Spleen (tissue), 11 donors: Measurements from ENCODE around the gene RBM20. TPM values are rescaled to one million over a fixed set of nuclear protein-coding genes. Genes with fewer than 3 reads are reported as not detected.
"Not testable (repeated sequence)": the region's sequence is repeated elsewhere in the genome, so short reads cannot be mapped to it uniquely, and the experiment has no call there.

Experiments
- DNase-seq: peaks from one replicate; pipeline ENCODE4 v3.0.0-alpha.2; 2020
- H3K27ac ChIP-seq, 8 donors: fragments of 200-600 bp; sonication (generic) in 7 of 8; 1 replicate in 4 of 8; 2 replicates in 4 of 8; pipeline versions ENCODE4 v1.5.0 to v1.8.0; 2016 to 2021; ENCODE audit warnings: inconsistent platforms in 4 of 8, mild to moderate bottlenecking in 4 of 8, moderate library complexity in 1 of 8
- H3K27me3 ChIP-seq, 7 donors: fragments of 200-600 bp; sonication (generic) in 6 of 7; replicated peaks in 1 of 7; 1 replicate in 4 of 7; 2 replicates in 3 of 7; pipeline versions ENCODE4 v1.5.0 to v1.8.0; 2016 to 2021; ENCODE audit warnings: inconsistent platforms in 3 of 7, mild to moderate bottlenecking in 1 of 7
- H3K36me3 ChIP-seq, 6 donors: fragments of 200-600 bp; sonication (generic) in 5 of 6; 1 replicate in 4 of 6; 2 replicates in 2 of 6; pipeline versions ENCODE4 v1.5.0 to v1.8.0; 2016 to 2021; ENCODE audit warnings: inconsistent platforms in 2 of 6
- H3K4me1 ChIP-seq, 6 donors: fragments of 200-600 bp; sonication (generic) in 5 of 6; 1 replicate in 3 of 6; 2 replicates in 3 of 6; pipeline versions ENCODE4 v1.5.0 to v1.8.0; 2016 to 2021; ENCODE audit warnings: inconsistent platforms in 3 of 6
- H3K4me3 ChIP-seq, 8 donors: fragments of 200-600 bp; sonication (generic) in 7 of 8; 1 replicate in 4 of 8; 2 replicates in 4 of 8; pipeline versions ENCODE4 v1.5.0 to v1.8.0; 2016 to 2021; ENCODE audit warnings: inconsistent platforms in 4 of 8, mild to moderate bottlenecking in 4 of 8, moderate library complexity in 2 of 8
- H3K9me3 ChIP-seq, 8 donors: fragments of 200-600 bp; sonication (generic) in 7 of 8; 1 replicate in 4 of 8; 2 replicates in 4 of 8; pipeline versions ENCODE4 v1.5.0 to v1.8.0; 2016 to 2021; ENCODE audit warnings: inconsistent platforms in 4 of 8
- CTCF ChIP-seq, 11 experiments: fragments of 200-600 bp in 7 of 11; fragments of 450-650 bp in 4 of 11; sonication (generic) in 4 of 11; IDR thresholded peaks in 8 of 11; conservative IDR thresholded peaks in 3 of 11; 1 replicate in 7 of 11; 2 replicates in 4 of 11; pipeline versions ENCODE4 v1.4.0 to v1.8.0; 2016 to 2021; ENCODE audit warnings: antibody characterized with exemption in 11 of 11, inconsistent platforms in 4 of 11, mild to moderate bottlenecking in 1 of 11
- POLR2A ChIP-seq, 3 donors: fragments of 450-650 bp; IDR thresholded peaks; one replicate each; pipeline ENCODE4 v1.5.1; 2017; ENCODE audit warnings: antibody characterized with exemption in 3 of 3, mild to moderate bottlenecking in 1 of 3
- POLR2AphosphoS5 ChIP-seq, 3 donors: sonication (generic); formaldehyde crosslinking; IDR thresholded peaks; one replicate each; pipeline ENCODE4 v1.5.1; 2017; ENCODE audit warnings: antibody characterized with exemption in 3 of 3
- WGBS, 5 donors: extraction: QIAGEN DNeasy Blood & Tissue Kit in 3 of 5; methylation state at CpG; one replicate each; pipeline versions ENCODE4 v1.1.5 to v1.1.7; 2013 to 2018; 5-methylcytosine and 5-hydroxymethylcytosine counted together
- intact Hi-C: fragments of 100-400 bp; cut with DNase I; formaldehyde crosslinking; loops from one replicate; pipeline ENCODE4 v1.15.0; 2023; ENCODE audit warnings: low total_unique reads
- polyA plus RNA-seq, 3 donors: library from polyadenylated mRNA; stranded (reverse); fragments of 200-250 nt; gene quantifications; one replicate each; pipeline ENCODE4 v1.2.1, GENCODE V29; 2013
- total RNA-seq, 7 donors: library from RNA; depleted of rRNA in 3 of 7; stranded (reverse); fragments of >200 nt in 3 of 7; fragmentation: NEBNext Ultra II Directional in 4 of 7; extraction: Animal tissue kit (Norgen Biotek cat#: 25700) in 4 of 7; gene quantifications; one replicate each; pipeline versions ENCODE4 v1.1.0 to v1.2.1, GENCODE V29; 2016 to 2021
- donor health status: healthy with polysubstance abuse.
- donor health status: DM: no; HTN: no; CAD: no; lungs with moderate emphysema.
- donor health status: DM: no; HTN: no; CAD: no.
- donor health status: Bipolar disorder and iron deficiency.
- donor health status: healthy.
- donor health status: DM: no; HTN: no; CAD: no.
- donor health status: DM: yes; HTN: yes; CAD: no.

Gene RBM20
- total and polyA plus RNA-seq, 10 donors: 0.04 to 0.72 (median 0.29) TPM; not detected in 1

GRCh38 chr10:110865809-110866482, 221.8 kb downstream of the RBM20 start:
- no peaks in the 10 kb centered on the region for H3K9me3 ChIP-seq
- peak overlapping the region; percentile 82 to 100 (median 99) for H3K27ac ChIP-seq
- no peaks in the 10 kb centered on the region for H3K27me3 ChIP-seq
- TF ChIP-seq POLR2A (IDR thresholded peaks at IDR 0.05): no peak
- no peak for TF ChIP-seq CTCF (IDR thresholded peaks at IDR 0.05 in 8 of 11, conservative IDR thresholded peaks at IDR 0.05 in 3 of 11)
- no peak for TF ChIP-seq POLR2AphosphoS5 (IDR thresholded peaks at IDR 0.05)
- DNase-seq: no peak
- 21 to 47% (median 36%) methylated on average over 4 of the region's 4 CpGs for WGBS, 5 donors
- intact Hi-C loops: no loop called here
- H3K4me3 ChIP-seq: peak overlapping the region in 2 of 8 donors; percentile 0 to 56
- peaks cover 85 to 100% (median 99%) of the 10 kb centered on the region in 6 donors for H3K4me1 ChIP-seq
- H3K36me3 ChIP-seq: no peaks in the 10 kb centered on the region

- WGBS, 5 donors: 74 to 81% (median 77%) methylated on average over 8 of the region's 8 CpGs
- DNase-seq, intact Hi-C loops, H3K36me3 ChIP-seq, H3K9me3 ChIP-seq, H3K27me3 ChIP-seq: not testable (repeated sequence)
- Histone ChIP-seq H3K4me3 (peak overlapping the region in 1 of 8 donors; percentile 21), H3K4me1 (peaks cover 74 to 92% (median 91%) of the 10 kb centered on the region in 6 donors), H3K27ac (peak overlapping the region; percentile 82 to 100 (median 99))
- TF ChIP-seq POLR2AphosphoS5 (IDR thresholded peaks at IDR 0.05): peak in 1 of 3 donors; percentile 42
These were observed 223.1 kb downstream of the RBM20 start for GRCh38 chr10:110867011-110867806.

- 42 to 59% (median 45%) methylated on average over 4 of the region's 4 CpGs for WGBS, 5 donors
- peak overlapping the region in 1 of 8 donors; percentile 21 for H3K4me3 ChIP-seq
- intact Hi-C loops: no loop called here
- no peaks in the 10 kb centered on the region for H3K27me3 ChIP-seq
- H3K4me1 ChIP-seq: peaks cover 69 to 88% (median 84%) of the 10 kb centered on the region in 6 donors
- H3K36me3 ChIP-seq: no peaks in the 10 kb centered on the region
- no peaks in the 10 kb centered on the region for H3K9me3 ChIP-seq
- TF ChIP-seq CTCF (IDR thresholded peaks at IDR 0.05 in 8 of 11, conservative IDR thresholded peaks at IDR 0.05 in 3 of 11) (no peak), POLR2AphosphoS5 (IDR thresholded peaks at IDR 0.05) (no peak), POLR2A (IDR thresholded peaks at IDR 0.05) (no peak)
- no peak for DNase-seq
- peak overlapping the region; percentile 82 to 100 (median 99) for H3K27ac ChIP-seq
These were observed 223.8 kb downstream of the RBM20 start for GRCh38 chr10:110867807-110868465.

GRCh38 chr10:110868981-110869380, 224.8 kb downstream of the RBM20 start:
- intact Hi-C loops: no loop called here
- Histone ChIP-seq H3K36me3 (no peaks in the 10 kb centered on the region), H3K27me3 (no peaks in the 10 kb centered on the region), H3K9me3 (no peaks in the 10 kb centered on the region), H3K4me1 (peaks cover 59 to 88% (median 78%) of the 10 kb centered on the region in 6 donors), H3K27ac (peak overlapping the region; percentile 68 to 100 (median 99)), H3K4me3 (peak overlapping the region in 1 of 8 donors; percentile 25)
- no peak for DNase-seq
- peak in 1 of 3 donors; percentile 85 for TF ChIP-seq POLR2AphosphoS5 (IDR thresholded peaks at IDR 0.05)
- TF ChIP-seq POLR2A (IDR thresholded peaks at IDR 0.05): no peak
- 28 to 45% (median 39%) methylated on average over 6 of the region's 6 CpGs for WGBS, 5 donors
